HTR-8/SVneo (cell line): ENCODE data around the gene BDKRB1.
A peak's percentile ranks its signal among the peaks of the same experiment; 100 is the strongest.

Experiments used
- DNase-seq: peaks from one replicate; pipeline ENCODE4 v3.0.0; 2011; ENCODE audit warnings: low spot score, mixed read lengths; ENCODE audit not compliant: insufficient read length
- FAIRE-seq: peaks from 2 replicates; lab custom pipeline; 2011; peaks lifted over from hg19 to GRCh38; lab: Jason Lieb, UNC

Gene BDKRB1

GRCh38 chr14:96257056-96257455, 1.0 kb downstream of the BDKRB1 start:
- DNase-seq, result no peak
- peak; percentile 31 for FAIRE-seq

- no peak for FAIRE-seq
Observed at GRCh38 chr14:96257900-96258299, 1.9 kb downstream of the BDKRB1 start.

GRCh38 chr14:96260341-96260821, 4.4 kb downstream of the BDKRB1 start:
- FAIRE-seq, result no peak
- no peak for DNase-seq

More at GRCh38 chr14:96257900-96258299, 1.9 kb downstream of the BDKRB1 start:
- DNase-seq, result no peak

- FAIRE-seq (no peak), DNase-seq (no peak)
Observed at GRCh38 chr14:96261053-96261452, 5.0 kb downstream of the BDKRB1 start.

- DNase-seq (no peak), FAIRE-seq (no peak)
Observed at GRCh38 chr14:96261772-96262655, 6.0 kb downstream of the BDKRB1 start.

- DNase-seq (no peak), FAIRE-seq (no peak)
Observed at GRCh38 chr14:96263347-96264199, 7.6 kb downstream of the BDKRB1 start.

GRCh38 chr14:96264200-96264553, 8.2 kb downstream of the BDKRB1 start:
- DNase-seq, result no peak
- FAIRE-seq, result no peak

GRCh38 chr14:96264853-96265252, 8.8 kb downstream of the BDKRB1 start:
- FAIRE-seq (no peak), DNase-seq (no peak)

- DNase-seq, result no peak
- no peak for FAIRE-seq
Observed at GRCh38 chr14:96265383-96266095, 9.5 kb downstream of the BDKRB1 start.

- DNase-seq, result peak; percentile 93
Observed at GRCh38 chr14:96267336-96267735, 11.3 kb downstream of the BDKRB1 start.

GRCh38 chr14:96267916-96268315, 11.9 kb downstream of the BDKRB1 start:
- FAIRE-seq, result peak; percentile 75
- no peak for DNase-seq

More at GRCh38 chr14:96267336-96267735, 11.3 kb downstream of the BDKRB1 start:
- no peak for FAIRE-seq

GRCh38 chr14:96268431-96269358, 12.7 kb downstream of the BDKRB1 start:
- FAIRE-seq (peak; percentile 95), DNase-seq (peak; percentile 87)

- DNase-seq (no peak), FAIRE-seq (no peak)
Observed at GRCh38 chr14:96269359-96269710, 13.3 kb downstream of the BDKRB1 start.

GRCh38 chr14:96270565-96271420, 14.8 kb downstream of the BDKRB1 start:
- DNase-seq, result no peak
- no peak for FAIRE-seq

GRCh38 chr14:96271421-96271762, 15.4 kb downstream of the BDKRB1 start:
- DNase-seq, result no peak
- peak; percentile 48 for FAIRE-seq

- DNase-seq, result no peak
- no peak for FAIRE-seq
Observed at GRCh38 chr14:96272777-96273473, 16.9 kb downstream of the BDKRB1 start.

- FAIRE-seq, result no peak
- DNase-seq, result no peak
Observed at GRCh38 chr14:96273629-96274028, 17.6 kb downstream of the BDKRB1 start.

- DNase-seq (no peak), FAIRE-seq (no peak)
Observed at GRCh38 chr14:96274122-96274521, 18.1 kb downstream of the BDKRB1 start.
